ENCODE measurements around the gene TAS2R19. TPM values are rescaled to one million over a fixed set of nuclear protein-coding genes. Genes with fewer than 3 reads are reported as not detected.
"Not testable (repeated sequence)": the region's sequence is repeated elsewhere in the genome, so short reads cannot be mapped to it uniquely, and the experiment has no call there.

The TAS2R19 gene
- total RNA-seq, 3 donors from 2014 or later: 2.1 to 6.8 (median 2.3) TPM

GRCh38 chr12:11059784-11060183 is 37.4 kb upstream of the TAS2R19 start:
- Histone ChIP-seq H3K9me3 (no peaks in the 10 kb centered on the region), H3K4me1 (ENCODE audit: low read depth) (no peaks in the 10 kb centered on the region), H3K4me3 (no peak overlapping the region), H3K36me3 (ENCODE audit: low read depth) (no peaks in the 10 kb centered on the region)
- intact Hi-C loops (cut with DNase I, micrococcal nuclease): no loop called here
- ATAC-seq (no peak), DNase-seq (no peak)
- no peak for TF ChIP-seq CTCF (IDR thresholded peaks at IDR 0.05)

- H3K4me1 ChIP-seq (ENCODE audit: low read depth): no peaks in the 10 kb centered on the region
- ATAC-seq: no peak
- no peak overlapping the region for H3K4me3 ChIP-seq
These were observed 36.6 kb upstream of the TAS2R19 start for GRCh38 chr12:11059041-11059440.

GRCh38 chr12:11055306-11055705 is 32.9 kb upstream of the TAS2R19 start:
- DNase-seq (no peak), ATAC-seq (no peak)
- Histone ChIP-seq H3K4me1 (ENCODE audit: low read depth) (no peaks in the 10 kb centered on the region), H3K4me3 (no peak overlapping the region), H3K9me3 (peaks cover 11% of the 10 kb centered on the region), H3K36me3 (ENCODE audit: low read depth) (no peaks in the 10 kb centered on the region)
- intact Hi-C loops (cut with DNase I, micrococcal nuclease): no loop called here
- no peak for TF ChIP-seq CTCF (IDR thresholded peaks at IDR 0.05)

More at GRCh38 chr12:11059041-11059440, 36.6 kb upstream of the TAS2R19 start:
- TF ChIP-seq CTCF (IDR thresholded peaks at IDR 0.05): no peak
- Histone ChIP-seq H3K36me3 (ENCODE audit: low read depth) (no peaks in the 10 kb centered on the region), H3K9me3 (no peaks in the 10 kb centered on the region)
- intact Hi-C loops (cut with DNase I, micrococcal nuclease): no loop called here
- DNase-seq: no peak

GRCh38 chr12:11049806-11050531 is 27.5 kb upstream of the TAS2R19 start:
- H3K4me1 ChIP-seq (ENCODE audit: low read depth); intact Hi-C loops (cut with DNase I, micrococcal nuclease); DNase-seq; H3K36me3 ChIP-seq (ENCODE audit: low read depth); ATAC-seq; H3K4me3 ChIP-seq: not testable (repeated sequence)
- H3K9me3 ChIP-seq: peaks cover 11% of the 10 kb centered on the region

GRCh38 chr12:11041366-11041765 is 18.9 kb upstream of the TAS2R19 start:
- H3K36me3 ChIP-seq (ENCODE audit: low read depth); H3K4me3 ChIP-seq; H3K9me3 ChIP-seq; intact Hi-C loops (cut with DNase I, micrococcal nuclease); ATAC-seq; DNase-seq; H3K4me1 ChIP-seq (ENCODE audit: low read depth): not testable (repeated sequence)

- DNase-seq (no peak), ATAC-seq (no peak)
- Histone ChIP-seq H3K4me1 (ENCODE audit: low read depth) (no peaks in the 10 kb centered on the region), H3K36me3 (ENCODE audit: low read depth) (no peaks in the 10 kb centered on the region), H3K4me3 (no peak overlapping the region), H3K9me3 (no peaks in the 10 kb centered on the region)
- no peak for TF ChIP-seq CTCF (IDR thresholded peaks at IDR 0.05)
- intact Hi-C loops (cut with DNase I, micrococcal nuclease): no loop called here
These were observed 17.7 kb upstream of the TAS2R19 start for GRCh38 chr12:11040162-11040561.

GRCh38 chr12:11039171-11039570 is 16.8 kb upstream of the TAS2R19 start:
- DNase-seq (no peak), ATAC-seq (no peak)
- intact Hi-C loops (cut with DNase I, micrococcal nuclease): no loop called here
- Histone ChIP-seq H3K4me3 (no peak overlapping the region), H3K4me1 (ENCODE audit: low read depth) (no peaks in the 10 kb centered on the region), H3K36me3 (ENCODE audit: low read depth) (no peaks in the 10 kb centered on the region), H3K9me3 (no peaks in the 10 kb centered on the region)
- TF ChIP-seq CTCF (IDR thresholded peaks at IDR 0.05): no peak

GRCh38 chr12:11033959-11034358 is 11.5 kb upstream of the TAS2R19 start:
- intact Hi-C loops (cut with DNase I, micrococcal nuclease); H3K9me3 ChIP-seq; DNase-seq; H3K4me3 ChIP-seq; H3K36me3 ChIP-seq (ENCODE audit: low read depth); ATAC-seq; H3K4me1 ChIP-seq (ENCODE audit: low read depth): not testable (repeated sequence)

Measured in mucosa of descending colon (tissue), 3 donors.